Testis (tissue), 3 donors: ENCODE measurements around the gene TFE3. TPM values are rescaled to one million over a fixed set of nuclear protein-coding genes. Genes with fewer than 3 reads are reported as not detected.

Experiments
- DNase-seq: peaks from one replicate; pipeline ENCODE4 v3.0.0-alpha.2; 2019
- H3K27ac ChIP-seq, 2 donors: fragments of 200-600 bp; sonication (generic); one replicate each; pipeline ENCODE4 v1.5.1; 2019
- H3K27me3 ChIP-seq: fragments of 200-600 bp; sonication (generic); one replicate; pipeline ENCODE4 v1.5.1; 2019
- H3K36me3 ChIP-seq: fragments of 200-600 bp; sonication (generic); one replicate; pipeline ENCODE4 v1.5.1; 2017; ENCODE audit warnings: low read depth; ENCODE audit errors: missing control alignments
- H3K4me1 ChIP-seq: fragments of 200-600 bp; sonication (generic); one replicate; pipeline ENCODE4 v1.5.1; 2019
- H3K4me3 ChIP-seq, 2 donors: fragments of 200-600 bp; sonication (generic); one replicate each; pipeline ENCODE4 v1.5.1; 2017 to 2019
- H3K9me3 ChIP-seq: fragments of 200-600 bp; sonication (generic); one replicate; pipeline ENCODE4 v1.5.1; 2017
- POLR2A ChIP-seq: fragments of 450-650 bp; IDR thresholded peaks from one replicate; pipeline ENCODE4 v1.6.1; 2017; ENCODE audit warnings: antibody characterized with exemption, mild to moderate bottlenecking, moderate library complexity
- WGBS, 2 donors: methylation state at CpG; one replicate each; pipeline ENCODE4 v1.1.5; 2018; 5-methylcytosine and 5-hydroxymethylcytosine counted together
- intact Hi-C: fragments of 100-400 bp; cut with DNase I; formaldehyde crosslinking; loops from one replicate; pipeline ENCODE4 v1.15.1; 2023; ENCODE audit warnings: low total_unique reads
- polyA plus RNA-seq: library from polyadenylated mRNA; stranded (reverse); fragments of 350-450 nt; fragmentation: Illumina TruSeq; extraction: RNeasy Lipid Tissue Mini Kit (QIAGEN cat#74804); gene quantifications from one replicate; pipeline ENCODE4 v1.2.3, GENCODE V29; 2014; ENCODE audit warnings: low read depth, low replicate concordance; ENCODE audit not compliant: insufficient read depth
- total RNA-seq, 2 donors: library from RNA; depleted of rRNA; stranded (reverse); fragments of >200 nt; gene quantifications; one replicate each; pipeline ENCODE4 v1.2.3, GENCODE V29; 2016
- TF ChIP-seq, protein P1 (sequence below), 3 experiments: fragments of 450-650 bp in 2 of 3; fragments of 200-600 bp in 1 of 3; sonication (generic) in 1 of 3; IDR thresholded peaks; one replicate each; pipeline ENCODE4 v1.5.1; 2016 to 2019; ENCODE audit warnings: antibody characterized with exemption in 3 of 3, mild to moderate bottlenecking in 2 of 3, moderate library complexity in 1 of 3

Gene TFE3
- total and polyA plus RNA-seq, 3 donors from 2014 or later: 29.3 to 66.0 (median 53.9) TPM

GRCh38 chrX:49037883-49038475 lies 5.2 kb downstream of the TFE3 start:
- DNase-seq: no peak
- H3K27me3 ChIP-seq: no peaks in the 10 kb centered on the region
- peaks cover 6% of the 10 kb centered on the region for H3K4me1 ChIP-seq
- TF ChIP-seq, protein P1, sequence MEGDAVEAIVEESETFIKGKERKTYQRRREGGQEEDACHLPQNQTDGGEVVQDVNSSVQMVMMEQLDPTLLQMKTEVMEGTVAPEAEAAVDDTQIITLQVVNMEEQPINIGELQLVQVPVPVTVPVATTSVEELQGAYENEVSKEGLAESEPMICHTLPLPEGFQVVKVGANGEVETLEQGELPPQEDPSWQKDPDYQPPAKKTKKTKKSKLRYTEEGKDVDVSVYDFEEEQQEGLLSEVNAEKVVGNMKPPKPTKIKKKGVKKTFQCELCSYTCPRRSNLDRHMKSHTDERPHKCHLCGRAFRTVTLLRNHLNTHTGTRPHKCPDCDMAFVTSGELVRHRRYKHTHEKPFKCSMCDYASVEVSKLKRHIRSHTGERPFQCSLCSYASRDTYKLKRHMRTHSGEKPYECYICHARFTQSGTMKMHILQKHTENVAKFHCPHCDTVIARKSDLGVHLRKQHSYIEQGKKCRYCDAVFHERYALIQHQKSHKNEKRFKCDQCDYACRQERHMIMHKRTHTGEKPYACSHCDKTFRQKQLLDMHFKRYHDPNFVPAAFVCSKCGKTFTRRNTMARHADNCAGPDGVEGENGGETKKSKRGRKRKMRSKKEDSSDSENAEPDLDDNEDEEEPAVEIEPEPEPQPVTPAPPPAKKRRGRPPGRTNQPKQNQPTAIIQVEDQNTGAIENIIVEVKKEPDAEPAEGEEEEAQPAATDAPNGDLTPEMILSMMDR (IDR thresholded peaks at IDR 0.05): no peak
- TF ChIP-seq POLR2A: no peak
- H3K9me3 ChIP-seq: no peaks in the 10 kb centered on the region
- no peaks in the 10 kb centered on the region for H3K36me3 ChIP-seq
- intact Hi-C loops: no loop called here
- H3K4me3 ChIP-seq: no peak overlapping the region
- no peak overlapping the region for H3K27ac ChIP-seq
- 80 to 93% methylated on average over 1 to 15 of the region's 15 CpGs for WGBS, 2 donors

GRCh38 chrX:49030283-49030682 lies 12.9 kb downstream of the TFE3 start:
- no peaks in the 10 kb centered on the region for H3K36me3 ChIP-seq
- intact Hi-C loops: no loop called here
- no peak overlapping the region for H3K4me3 ChIP-seq
- no peak overlapping the region for H3K27ac ChIP-seq
- H3K9me3 ChIP-seq: no peaks in the 10 kb centered on the region
- H3K4me1 ChIP-seq: peaks cover 6% of the 10 kb centered on the region
- no peak for DNase-seq
- H3K27me3 ChIP-seq: no peaks in the 10 kb centered on the region
- TF ChIP-seq POLR2A: no peak
- TF ChIP-seq, protein P1 (IDR thresholded peaks at IDR 0.05): no peak
- WGBS, 2 donors: 70% methylated on average over 6 of the region's 6 CpGs; no CpG with 5 or more reads in 1 of the 2 donors

DNA sequence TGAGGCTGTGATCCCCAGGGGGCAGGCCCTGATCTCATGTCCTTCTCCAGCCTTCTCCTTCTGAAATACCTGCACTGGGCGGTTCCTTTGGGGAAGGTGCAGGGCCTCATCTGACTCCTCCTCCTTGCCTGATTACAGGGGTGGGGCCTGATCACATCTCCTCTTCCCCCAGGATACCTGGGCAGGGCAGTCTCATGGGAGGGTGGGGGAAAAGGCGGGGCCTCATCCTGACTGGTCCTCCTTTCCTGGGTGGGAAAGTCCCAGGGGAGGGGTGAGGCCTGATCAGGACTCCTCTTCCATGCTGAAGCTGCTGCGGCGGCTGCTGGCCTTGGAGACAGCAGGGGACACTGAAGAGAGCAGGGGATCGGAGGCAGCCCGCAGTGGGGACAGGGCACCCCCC lies 13.3 kb downstream of the TFE3 start:
- intact Hi-C loops: loop anchor here (10.0 kb wide), 1 partner anchor 65 kb away; no protein-coding TSS in a partner anchor
- no peaks in the 10 kb centered on the region for H3K27me3 ChIP-seq
- WGBS, 2 donors: 60 to 73% methylated on average over 2 to 3 of the region's 6 CpGs
- H3K4me3 ChIP-seq: no peak overlapping the region
- no peaks in the 10 kb centered on the region for H3K36me3 ChIP-seq
- H3K4me1 ChIP-seq: peaks cover 6% of the 10 kb centered on the region
- TF ChIP-seq, protein P1 (IDR thresholded peaks at IDR 0.05): no peak
- TF ChIP-seq POLR2A: no peak
- no peak overlapping the region for H3K27ac ChIP-seq
- no peak for DNase-seq
- no peaks in the 10 kb centered on the region for H3K9me3 ChIP-seq

DNA sequence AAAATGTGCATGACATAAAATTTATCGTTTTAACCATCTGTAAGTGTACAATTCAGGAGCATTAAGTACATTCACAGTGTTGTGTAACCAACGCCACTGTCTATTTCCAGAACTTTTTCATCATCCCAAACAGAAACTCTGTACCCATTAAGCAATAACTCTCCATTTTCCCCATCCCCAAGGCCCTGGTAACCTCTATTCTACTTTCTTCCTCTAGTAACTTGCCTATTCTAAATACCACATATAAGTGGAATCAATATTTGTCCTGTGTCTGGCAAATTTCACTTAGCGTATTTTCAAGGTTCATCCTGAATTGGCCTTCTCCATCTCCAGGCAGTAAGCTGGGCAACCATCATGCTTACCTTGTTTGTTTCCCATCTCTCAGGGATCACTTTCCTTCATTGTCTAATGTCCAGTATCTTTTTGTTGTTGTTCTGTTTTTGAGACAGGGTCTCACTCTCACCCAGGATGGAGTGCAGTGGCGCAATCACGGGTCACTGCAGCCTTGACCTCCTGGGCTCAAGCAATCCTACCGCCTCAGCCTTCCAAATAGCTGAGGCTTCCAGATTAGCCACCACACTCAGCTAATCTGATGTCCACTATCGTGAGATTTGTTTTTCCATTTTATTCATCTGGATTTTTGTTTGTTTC lies 23.4 kb downstream of the TFE3 start:
- H3K4me3 ChIP-seq: no peak overlapping the region
- H3K9me3 ChIP-seq: no peaks in the 10 kb centered on the region
- TF ChIP-seq, protein P1 (IDR thresholded peaks at IDR 0.05): no peak
- TF ChIP-seq POLR2A: no peak
- no peaks in the 10 kb centered on the region for H3K27me3 ChIP-seq
- 87 to 92% methylated on average over 7 of the region's 7 CpGs for WGBS, 2 donors
- intact Hi-C loops: loop anchor here (10.0 kb wide), 1 partner anchor 55 kb away; no protein-coding TSS in a partner anchor
- DNase-seq: no peak
- H3K4me1 ChIP-seq: no peaks in the 10 kb centered on the region
- no peak overlapping the region for H3K27ac ChIP-seq
- no peaks in the 10 kb centered on the region for H3K36me3 ChIP-seq

GRCh38 chrX:49019050-49019449 lies 24.1 kb downstream of the TFE3 start:
- no peaks in the 10 kb centered on the region for H3K4me1 ChIP-seq
- no peak for TF ChIP-seq POLR2A
- TF ChIP-seq, protein P1 (IDR thresholded peaks at IDR 0.05): no peak
- no peaks in the 10 kb centered on the region for H3K36me3 ChIP-seq
- no peak overlapping the region for H3K4me3 ChIP-seq
- no peaks in the 10 kb centered on the region for H3K27me3 ChIP-seq
- H3K27ac ChIP-seq: no peak overlapping the region
- H3K9me3 ChIP-seq: no peaks in the 10 kb centered on the region
- intact Hi-C loops: no loop called here
- no peak for DNase-seq
- 90 to 100% methylated on average over 2 of the region's 2 CpGs for WGBS, 2 donors
